HG03039 (cell line): Measurements from ENCODE around the gene USP6.
"Not testable (repeated sequence)": the region's sequence is repeated elsewhere in the genome, so short reads cannot be mapped to it uniquely, and the experiment has no call there.

Experiments
- ATAC-seq: cut with Tn5 transposase; IDR thresholded peaks from one replicate; pipeline ENCODE4 v1.9.1; 2021; ENCODE audit warnings: mild to moderate bottlenecking, moderate library complexity; ENCODE audit not compliant: unreplicated experiment

The USP6 gene

DNA sequence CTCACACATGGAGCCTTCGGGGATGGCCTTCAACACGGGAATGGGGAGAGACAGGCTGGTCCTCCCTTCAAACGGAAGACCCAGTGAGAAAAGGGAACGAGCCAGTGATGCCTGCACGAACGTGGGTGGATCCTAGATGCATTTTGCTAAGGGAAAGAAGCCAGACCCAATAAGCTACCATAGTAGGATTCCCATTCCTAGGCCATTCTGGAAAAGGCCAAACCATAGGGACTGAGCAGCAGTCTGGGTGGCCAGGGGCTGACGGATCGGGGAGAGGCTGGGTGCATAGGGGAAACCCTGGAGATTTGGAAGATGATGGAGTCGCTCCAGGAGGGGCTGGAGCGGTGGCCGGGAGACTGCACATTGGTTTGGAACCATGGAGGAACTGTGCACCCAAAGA lies 18.7 kb downstream of the USP6 start:
- ATAC-seq = not testable (repeated sequence)

GRCh38 chr17:5135131-5135712 lies 19.4 kb downstream of the USP6 start:
- ATAC-seq = not testable (repeated sequence)

GRCh38 chr17:5135726-5136579 lies 20.1 kb downstream of the USP6 start:
- ATAC-seq = no peak

GRCh38 chr17:5136580-5137412 lies 21.0 kb downstream of the USP6 start:
- ATAC-seq = not testable (repeated sequence)

DNA sequence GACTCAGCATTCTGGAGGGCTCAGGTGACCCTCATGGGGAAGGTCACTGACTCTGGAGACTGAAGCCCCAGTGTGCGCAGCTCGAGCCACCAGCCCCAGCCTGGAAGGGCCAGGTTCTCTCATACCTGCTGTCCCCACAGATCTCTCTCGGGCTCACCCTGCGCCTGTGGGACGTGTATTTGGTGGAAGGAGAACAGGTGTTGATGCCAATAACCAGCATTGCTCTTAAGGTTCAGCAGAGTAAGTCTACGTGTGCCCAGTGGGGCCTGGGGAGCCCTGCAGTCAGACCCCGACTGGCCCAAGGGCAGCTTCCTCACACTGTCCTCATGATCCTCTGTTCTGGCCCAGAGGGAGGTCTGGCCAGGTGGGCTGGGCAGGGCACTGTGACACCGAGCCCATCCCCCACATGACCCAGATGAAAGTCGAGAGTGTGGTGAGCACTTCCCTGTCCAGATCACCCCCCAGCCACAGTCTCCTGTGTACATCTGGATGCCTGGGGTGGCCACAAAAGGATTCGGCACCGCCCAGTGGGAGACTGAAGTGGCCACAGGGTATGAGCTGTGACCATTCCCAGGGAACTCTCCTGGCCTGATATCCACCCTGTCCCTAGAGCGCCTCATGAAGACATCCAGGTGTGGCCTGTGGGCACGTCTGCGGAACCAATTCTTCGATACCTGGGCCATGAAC lies 21.8 kb downstream of the USP6 start:
- ATAC-seq = not testable (repeated sequence)

DNA sequence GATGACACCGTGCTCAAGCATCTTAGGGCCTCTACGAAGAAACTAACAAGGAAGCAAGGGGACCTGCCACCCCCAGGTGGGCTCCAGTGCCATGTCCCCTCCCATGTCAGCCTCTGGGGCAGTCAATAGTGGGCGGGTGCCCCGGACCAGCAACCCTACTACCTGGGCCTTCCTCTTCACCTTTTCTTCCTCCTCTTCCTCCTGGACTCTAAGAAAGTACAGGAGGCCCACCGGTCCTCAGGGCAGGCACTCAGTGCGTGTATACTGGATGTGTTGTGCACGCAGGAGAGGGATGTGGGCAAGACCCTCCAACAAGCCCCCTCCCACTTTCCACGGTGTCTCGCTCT lies 22.3 kb downstream of the USP6 start:
- ATAC-seq = not testable (repeated sequence)

GRCh38 chr17:5138616-5139457 lies 23.0 kb downstream of the USP6 start:
- ATAC-seq = no peak

DNA sequence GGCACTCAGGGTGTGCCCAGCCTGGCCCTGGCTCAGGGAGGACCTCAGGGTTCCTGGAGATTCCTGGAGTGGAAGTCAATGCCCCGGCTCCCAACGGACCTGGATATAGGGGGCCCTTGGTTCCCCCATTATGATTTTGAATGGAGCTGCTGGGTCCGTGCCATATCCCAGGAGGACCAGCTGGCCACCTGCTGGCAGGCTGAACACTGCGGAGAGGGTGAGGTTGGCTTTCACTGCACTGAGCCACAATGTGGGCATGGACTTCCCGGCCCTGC lies 23.6 kb downstream of the USP6 start:
- no peak for ATAC-seq

DNA sequence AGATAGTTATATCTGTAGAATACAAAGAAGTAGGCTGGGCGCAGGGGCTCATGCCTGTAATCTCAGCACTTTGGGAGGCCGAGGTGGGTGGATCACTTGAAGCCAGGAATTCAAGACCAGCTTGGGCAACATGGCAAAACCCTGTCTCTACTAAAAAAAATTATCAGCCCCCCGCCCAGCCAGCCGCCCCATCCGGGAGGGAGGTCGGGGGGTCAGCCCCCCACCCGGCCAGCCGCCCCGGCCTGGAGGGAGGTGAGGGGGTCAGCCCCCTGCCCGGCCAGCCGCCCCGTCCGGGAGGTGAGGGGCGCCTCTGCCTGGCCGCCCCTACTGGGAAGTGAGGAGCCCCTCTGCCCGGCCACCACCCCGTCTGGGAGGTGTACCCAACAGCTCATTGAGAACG lies 27.0 kb downstream of the USP6 start:
- not testable (repeated sequence) for ATAC-seq

DNA sequence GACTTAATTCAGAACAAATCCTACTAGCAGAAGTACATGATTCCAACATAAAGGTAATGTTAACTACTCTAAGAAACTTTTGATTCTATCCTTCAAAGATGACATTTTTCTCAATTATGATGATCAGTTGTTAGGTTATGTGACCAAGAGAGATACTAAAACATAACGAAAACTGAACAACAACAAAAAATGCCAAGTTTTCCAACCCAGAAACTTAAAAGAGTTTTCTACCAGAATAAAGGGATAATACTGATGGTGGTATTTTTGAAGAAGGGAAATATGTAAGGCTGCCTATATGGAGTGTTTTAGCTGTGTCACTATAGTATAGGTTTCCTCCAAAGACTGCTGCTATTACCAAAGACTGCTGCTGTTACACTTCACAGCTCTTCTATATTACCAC lies 30.3 kb downstream of the USP6 start:
- not testable (repeated sequence) for ATAC-seq

DNA sequence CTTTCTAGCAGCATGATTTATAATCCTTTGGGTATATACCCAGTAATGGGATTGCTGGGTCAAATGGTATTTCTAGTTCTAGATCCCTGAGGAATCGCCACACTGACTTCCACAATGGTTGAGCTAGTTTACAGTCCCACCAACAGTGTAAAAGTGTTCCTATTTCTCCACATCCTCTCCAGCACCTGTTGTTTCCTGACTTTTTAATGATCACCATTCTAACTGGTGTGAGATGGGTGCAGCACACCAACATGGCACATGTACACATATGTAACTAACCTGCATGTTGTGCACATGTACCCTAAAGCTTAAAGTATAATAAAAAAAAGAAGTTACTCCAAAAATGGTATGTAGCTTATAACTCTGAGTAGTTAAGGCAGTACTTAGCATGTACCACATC lies 44.9 kb downstream of the USP6 start:
- ATAC-seq = not testable (repeated sequence)

DNA sequence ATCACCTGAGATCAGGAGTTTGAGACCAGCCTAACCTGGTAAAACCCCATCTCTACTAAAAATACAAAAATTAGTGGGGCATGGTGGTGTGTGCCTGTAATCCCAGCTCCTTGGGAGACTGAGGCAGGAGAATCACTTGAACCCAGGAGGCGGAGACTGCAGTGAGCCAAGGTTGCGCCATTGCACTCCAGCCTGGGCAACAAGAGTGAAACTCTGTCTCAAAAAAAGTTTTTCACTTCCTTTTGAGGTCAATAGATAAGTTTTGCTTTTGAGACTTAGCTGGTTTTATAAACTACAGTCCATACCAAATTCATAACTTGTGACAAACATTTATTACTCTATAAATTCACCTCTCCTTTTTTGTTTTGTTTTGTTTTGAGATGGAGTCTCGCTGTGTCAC lies 46.0 kb downstream of the USP6 start:
- not testable (repeated sequence) for ATAC-seq

- ATAC-seq = no peak
Observed at GRCh38 chr17:5164436-5164835, 48.6 kb downstream of the USP6 start.

- ATAC-seq = not testable (repeated sequence)
Observed at GRCh38 chr17:5165791-5166564, 50.1 kb downstream of the USP6 start.

GRCh38 chr17:5175027-5175426 lies 59.2 kb downstream of the USP6 start:
- ATAC-seq = not testable (repeated sequence)

- no peak for ATAC-seq
Observed at GRCh38 chr17:5179003-5179402, 63.2 kb downstream of the USP6 start.

DNA sequence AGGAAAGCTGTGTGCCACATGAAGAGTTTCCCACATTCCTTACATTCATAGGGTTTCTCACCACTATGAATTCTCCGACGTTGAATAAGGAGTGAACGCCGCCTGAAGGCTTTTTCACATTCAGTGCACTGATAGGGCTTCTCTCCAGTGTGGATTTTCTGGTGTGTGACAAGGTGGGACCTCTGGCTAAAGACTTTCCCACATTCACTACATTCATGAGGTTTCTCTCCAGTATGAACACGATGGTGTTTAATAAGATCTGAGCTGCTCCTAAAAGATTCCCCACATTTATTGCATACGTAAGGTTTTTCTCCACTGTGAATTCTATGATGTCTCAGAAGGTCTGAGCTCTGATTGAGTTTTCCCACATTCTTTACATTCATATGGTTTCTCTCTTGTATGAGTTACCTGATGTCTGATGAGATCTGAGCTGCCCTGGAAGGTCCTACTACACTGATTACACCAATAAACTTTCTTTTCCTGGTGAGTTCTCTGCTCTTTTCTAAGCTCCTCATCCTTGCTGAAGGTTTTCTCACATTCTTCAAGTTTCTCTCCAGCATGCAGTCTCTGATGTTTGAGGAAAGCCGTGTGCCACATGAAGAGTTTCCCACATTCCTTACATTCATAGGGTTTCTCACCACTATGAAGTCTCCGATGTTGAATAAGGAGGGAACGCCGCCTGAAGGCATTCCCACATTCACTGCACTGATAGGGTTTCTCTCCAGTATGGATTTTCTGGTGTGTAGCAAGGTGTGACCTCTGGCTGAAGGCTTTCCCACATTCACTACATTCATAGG lies 65.9 kb downstream of the USP6 start:
- ATAC-seq = no peak

DNA sequence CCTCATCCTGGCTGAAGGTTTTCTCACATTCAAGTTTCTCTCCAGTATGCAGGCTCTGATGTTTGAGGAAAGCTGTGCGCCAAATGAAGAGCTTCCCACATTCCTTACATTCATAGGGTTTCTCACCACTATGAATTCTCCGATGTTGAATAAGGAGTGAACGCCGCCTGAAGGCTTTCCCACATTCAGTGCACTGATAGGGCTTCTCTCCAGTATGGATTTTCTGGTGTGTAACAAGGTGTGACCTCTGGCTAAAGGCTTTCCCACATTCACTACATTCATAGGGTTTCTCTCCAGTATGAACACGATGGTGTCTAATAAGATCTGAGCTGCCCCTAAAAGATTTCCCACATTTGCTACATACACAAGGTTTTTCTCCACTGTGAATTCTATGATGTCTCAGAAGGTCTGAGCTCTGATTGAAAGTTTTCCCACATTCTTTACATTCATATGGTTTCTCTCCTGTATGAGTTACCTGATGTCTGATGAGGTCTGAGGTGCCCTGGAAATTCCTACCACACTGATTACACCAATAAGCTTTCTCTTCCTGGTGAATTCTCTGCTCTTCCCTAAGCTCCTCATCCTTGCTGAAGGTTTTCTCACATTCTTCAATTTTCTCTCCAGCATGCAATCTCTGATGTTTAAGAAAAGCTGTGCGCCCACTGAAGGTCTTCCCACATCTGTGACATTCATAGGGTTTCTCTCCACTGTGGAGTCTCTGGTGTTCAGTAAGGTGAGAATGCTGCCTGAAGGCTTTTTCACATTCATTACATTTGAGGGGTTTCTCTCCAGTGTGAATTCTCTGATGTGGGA lies 67.0 kb downstream of the USP6 start:
- no peak for ATAC-seq
